Measurements from ENCODE around the gene L3HYPDH.

Gene L3HYPDH

GRCh38 chr14:59483819-59484638 lies at the start of gene L3HYPDH, which contains the start of gene JKAMP:
TSS of gene L3HYPDH (minus strand) at chr14:59484408. CDS start at chr14:59484316, 92 bp downstream.
TSS of gene JKAMP (plus strand) at chr14:59484517. CDS start at chr14:59484590, 73 bp downstream.
- in situ Hi-C loops (cut with HindIII; ENCODE audit: low sequenced_read_pairs) = no loop called here
- DNase-seq (ENCODE audit: low read depth, low spot score) = peak; percentile 97
- peak; percentile 58 for TF ChIP-seq CTCF (IDR thresholded peaks at IDR 0.05; ENCODE audit: low read depth, low read length)
- peak within 1 kb of the TSS; percentile 88 for H3K4me3 ChIP-seq (ENCODE audit: low read depth, low read length)

- DNase-seq (ENCODE audit: low read depth, low spot score) = no peak
- in situ Hi-C loops (cut with HindIII; ENCODE audit: low sequenced_read_pairs) = no loop called here
These were observed 48.2 kb upstream of the L3HYPDH start for GRCh38 chr14:59532419-59532818.

GRCh38 chr14:59530349-59530748 lies 46.1 kb upstream of the L3HYPDH start:
- H3K4me3 ChIP-seq (ENCODE audit: low read depth, low read length) = no peak overlapping the region
- in situ Hi-C loops (cut with HindIII; ENCODE audit: low sequenced_read_pairs) = no loop called here
- DNase-seq (ENCODE audit: low read depth, low spot score) = no peak
- no peak for TF ChIP-seq CTCF (IDR thresholded peaks at IDR 0.05; ENCODE audit: low read depth, low read length)

More at GRCh38 chr14:59532419-59532818, 48.2 kb upstream of the L3HYPDH start:
- TF ChIP-seq CTCF (IDR thresholded peaks at IDR 0.05; ENCODE audit: low read depth, low read length) = no peak
- H3K4me3 ChIP-seq (ENCODE audit: low read depth, low read length) = no peak overlapping the region

GRCh38 chr14:59529189-59529588 lies 45.0 kb upstream of the L3HYPDH start:
- no peak for TF ChIP-seq CTCF (IDR thresholded peaks at IDR 0.05; ENCODE audit: low read depth, low read length)
- in situ Hi-C loops (cut with HindIII; ENCODE audit: low sequenced_read_pairs) = no loop called here
- DNase-seq (ENCODE audit: low read depth, low spot score) = no peak
- H3K4me3 ChIP-seq (ENCODE audit: low read depth, low read length) = no peak overlapping the region

GRCh38 chr14:59520224-59520623 lies 36.0 kb upstream of the L3HYPDH start:
- in situ Hi-C loops (cut with HindIII; ENCODE audit: low sequenced_read_pairs) = no loop called here
- no peak for DNase-seq (ENCODE audit: low read depth, low spot score)

More at GRCh38 chr14:59520224-59520623, 36.0 kb upstream of the L3HYPDH start:
- H3K4me3 ChIP-seq (ENCODE audit: low read depth, low read length) = no peak overlapping the region
- no peak for TF ChIP-seq CTCF (IDR thresholded peaks at IDR 0.05; ENCODE audit: low read depth, low read length)
